NCI-H1436 (cell line): ENCODE measurements around the gene IMPACT.

Experiments used
- DNase-seq: peaks from one replicate; lab custom pipeline; 2025; lab: John Stamatoyannopoulos, UW

Gene IMPACT

DNA sequence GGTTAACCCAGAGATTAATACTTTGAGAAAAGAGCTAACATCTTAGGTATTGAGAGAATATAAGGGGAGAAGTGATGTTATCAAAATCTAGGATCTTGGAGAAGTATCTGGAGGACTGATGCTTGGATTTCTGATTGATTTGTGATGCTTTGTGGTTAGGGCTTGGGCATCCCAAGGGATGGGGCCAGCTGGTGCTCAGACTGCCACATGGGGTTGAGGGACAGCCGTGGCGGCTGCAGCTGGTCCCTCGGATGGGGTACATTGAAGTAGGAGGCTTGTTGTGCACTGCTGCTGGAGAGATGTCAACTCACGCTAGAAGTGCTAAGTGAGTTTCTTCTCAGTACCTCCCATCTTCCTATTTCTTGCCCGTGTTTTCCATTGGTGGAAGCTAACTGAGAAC, 56.4 kb downstream of the IMPACT start:
- no peak for DNase-seq

DNA sequence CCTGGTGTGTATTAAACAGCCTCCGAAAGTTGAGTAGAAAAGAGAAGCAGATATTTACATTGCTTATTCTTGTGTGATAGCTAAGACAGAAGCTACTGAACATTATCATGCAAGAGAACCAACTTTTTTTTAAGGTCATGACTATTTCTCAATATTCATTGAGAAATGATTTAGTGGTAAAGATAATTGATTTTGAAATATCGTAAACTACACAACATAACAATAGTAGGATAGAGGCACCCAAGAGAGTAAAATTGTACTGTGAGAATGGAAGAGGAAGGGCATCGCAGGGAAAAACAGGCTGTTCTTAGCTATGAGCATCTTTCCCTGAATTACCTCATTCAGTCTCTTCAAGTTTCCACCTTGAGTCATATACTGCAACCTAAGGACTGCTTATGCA, 59.2 kb downstream of the IMPACT start:
- DNase-seq = no peak

DNA sequence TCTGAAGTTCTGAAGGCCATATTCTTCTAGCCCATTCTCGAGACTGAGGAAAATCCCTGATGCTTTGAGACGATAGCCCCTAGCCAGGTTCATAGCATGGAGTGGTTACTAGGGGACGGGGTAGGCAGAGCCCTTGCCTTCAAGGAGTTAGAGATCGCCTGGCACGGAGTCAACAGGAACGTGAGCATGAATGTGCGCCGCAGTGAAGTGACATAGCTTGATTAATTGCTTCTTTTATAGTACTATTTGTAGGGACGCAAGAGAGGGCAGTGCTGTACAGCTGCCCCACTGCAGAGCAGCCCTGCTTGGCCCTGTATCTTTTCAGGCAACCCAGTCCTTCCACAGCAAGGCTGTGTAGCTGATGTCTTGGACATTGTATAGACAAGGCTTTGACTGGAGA, 60.2 kb downstream of the IMPACT start:
- no peak for DNase-seq

DNA sequence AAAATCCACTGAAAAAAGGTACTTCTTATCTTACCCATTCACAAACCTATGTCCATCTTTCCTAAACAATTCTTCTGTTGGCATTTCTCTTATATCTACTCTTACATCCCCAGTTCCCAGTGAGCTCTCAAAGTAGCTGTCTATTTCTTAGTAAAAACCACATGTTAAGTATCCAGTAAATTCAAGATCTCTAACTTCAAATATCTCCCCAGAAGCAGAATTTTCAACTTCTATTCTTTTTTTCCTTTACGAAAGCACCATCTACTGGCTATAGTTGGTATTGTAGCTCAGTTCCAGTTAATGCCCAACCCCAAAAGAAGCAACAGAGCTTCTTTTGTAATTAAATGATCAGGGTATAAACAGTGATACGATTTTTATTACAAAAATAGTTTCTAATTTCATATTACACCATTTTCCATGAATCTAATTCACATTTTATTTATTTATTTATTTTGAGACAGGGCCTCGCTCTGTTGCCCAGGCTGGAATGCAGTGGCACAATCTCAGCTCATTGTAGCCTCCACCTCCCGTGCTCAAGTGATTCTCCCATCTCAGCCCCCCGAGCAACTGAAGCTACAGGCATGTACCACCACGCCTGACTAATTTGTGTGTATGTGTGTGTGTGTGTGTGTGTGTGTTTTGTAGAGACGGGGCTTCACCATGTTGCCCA, 62.5 kb downstream of the IMPACT start:
- peak; percentile 29 for DNase-seq

DNA sequence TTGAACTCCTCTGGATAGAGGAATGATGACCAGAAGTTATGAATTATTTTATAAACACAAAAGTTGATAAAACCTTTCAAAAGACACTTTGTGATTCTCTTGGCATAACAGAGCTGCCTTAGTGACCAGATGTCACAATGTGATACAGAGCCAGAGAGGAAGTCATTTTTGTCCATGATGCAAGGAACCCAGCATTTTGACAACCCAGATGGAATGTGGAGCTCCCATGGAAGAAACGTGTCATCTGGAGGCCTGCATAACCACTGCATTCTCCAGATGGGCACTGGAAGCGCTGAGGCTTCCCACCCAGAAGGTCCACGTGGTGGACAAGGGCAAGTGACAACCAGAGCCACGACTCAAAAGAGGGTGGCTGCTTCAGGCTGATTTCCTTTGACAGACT, 64.1 kb downstream of the IMPACT start:
- DNase-seq = no peak

DNA sequence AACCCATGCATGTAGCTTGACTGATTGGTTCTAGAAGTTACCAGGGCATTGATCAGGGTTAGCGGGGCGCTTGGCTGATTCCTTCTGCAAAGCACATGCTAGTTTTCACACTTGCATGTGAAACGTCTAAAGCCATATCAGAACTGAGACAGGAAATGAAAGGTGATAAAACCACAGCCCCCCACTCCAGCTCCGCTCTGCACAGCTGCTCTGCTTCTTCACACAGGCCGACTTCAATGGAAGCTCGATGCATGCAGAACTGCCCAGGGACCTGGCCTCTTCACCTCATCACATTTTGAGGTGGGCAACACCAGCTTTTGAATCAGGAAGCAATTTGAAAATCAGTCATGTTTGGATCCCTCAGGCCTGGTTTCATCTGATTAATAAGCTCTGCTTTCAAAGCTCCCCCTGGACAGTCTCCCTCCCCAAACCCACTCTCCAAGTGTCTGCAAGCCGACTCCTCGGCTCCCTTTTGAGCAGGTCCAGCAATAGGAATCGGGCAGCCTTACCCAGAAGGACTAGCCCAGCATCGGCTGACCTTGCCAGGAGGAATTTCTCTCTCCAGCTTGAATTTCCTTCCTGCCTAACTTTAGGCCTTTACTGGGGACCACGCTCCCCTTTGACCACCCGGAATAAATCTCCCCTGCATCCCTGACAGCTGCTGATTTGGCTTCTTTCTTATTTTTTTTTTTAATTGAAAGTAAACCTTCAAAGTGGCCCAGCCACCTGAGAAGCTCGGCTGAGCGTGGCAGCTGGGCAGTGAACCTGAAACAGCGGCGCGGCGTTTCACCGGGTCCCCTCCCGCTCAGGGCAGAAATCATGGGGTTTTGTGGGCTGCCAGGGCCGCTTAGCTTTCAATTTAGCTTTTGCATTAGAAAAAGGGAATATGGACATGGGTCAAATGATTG, 65.7 kb downstream of the IMPACT start:
- DNase-seq = no peak

DNA sequence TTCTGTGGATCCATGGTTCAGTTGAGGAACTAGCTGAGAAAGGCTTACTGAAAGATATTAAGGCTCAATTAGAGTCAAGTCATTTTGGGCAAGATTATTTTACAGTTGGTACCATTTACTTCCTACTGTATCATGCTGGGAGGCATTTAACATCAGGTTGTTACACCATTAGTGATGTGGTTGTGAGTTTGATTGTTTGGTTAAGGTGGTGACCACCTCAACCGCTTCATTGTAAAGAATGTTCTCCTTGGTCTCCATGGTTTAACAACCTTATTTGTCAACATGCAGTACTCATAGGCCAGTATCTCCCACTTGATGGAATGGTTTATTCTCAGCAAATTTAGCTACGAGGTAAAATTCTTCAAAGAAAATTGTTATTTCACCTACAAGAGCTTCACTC, 68.1 kb downstream of the IMPACT start:
- no peak for DNase-seq

DNA sequence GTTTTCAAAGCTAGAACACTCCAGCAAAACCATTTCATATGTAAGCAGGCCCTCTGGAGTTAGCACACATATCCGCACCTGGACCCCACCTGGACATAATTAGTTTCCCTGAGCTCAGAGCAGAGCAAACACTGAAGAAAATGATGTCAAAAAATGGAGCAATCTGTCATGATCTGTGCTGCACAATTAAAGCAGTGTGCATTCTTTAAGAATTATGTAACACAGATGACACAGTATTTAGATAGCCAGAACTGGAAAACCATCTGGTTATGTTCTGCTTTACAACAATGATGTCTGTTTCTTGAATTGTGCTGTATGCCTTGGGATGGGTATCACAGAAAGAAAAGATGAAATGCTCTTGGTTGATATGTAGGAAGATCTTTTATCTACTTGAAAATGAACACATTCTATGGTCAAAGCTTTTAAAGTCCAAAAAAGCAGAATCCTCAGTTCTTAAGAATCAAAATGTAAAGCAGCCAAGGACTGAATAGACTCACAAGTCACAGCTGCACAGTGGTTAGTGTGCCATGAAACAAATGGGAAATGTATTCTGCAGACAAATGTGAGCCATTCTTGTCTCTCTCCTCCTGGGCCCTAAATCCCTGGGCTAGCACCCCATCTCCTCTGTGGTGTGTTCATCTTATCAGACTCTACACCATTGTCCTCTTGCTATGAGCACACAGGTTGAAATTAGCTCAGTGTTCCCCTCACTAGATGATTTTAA, 70.7 kb downstream of the IMPACT start:
- DNase-seq = no peak

DNA sequence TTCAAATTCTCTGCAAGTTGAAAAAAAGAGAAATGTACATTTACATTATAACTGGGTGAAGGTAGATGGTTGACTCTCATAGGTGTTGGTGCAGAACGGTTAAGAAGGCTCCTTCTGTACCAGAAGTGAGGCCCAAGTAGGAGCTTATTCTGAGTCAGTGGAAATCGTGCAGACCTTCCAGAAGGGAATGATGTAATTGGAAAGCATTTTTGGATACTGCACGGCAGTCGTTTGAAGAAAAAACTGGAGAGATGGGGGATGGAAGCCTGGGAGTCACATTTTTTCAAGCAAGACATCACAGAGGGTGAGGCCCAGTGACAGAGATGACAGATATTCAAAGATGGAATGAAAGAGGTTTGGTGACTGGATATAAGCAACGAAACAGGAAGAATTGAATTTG, 73.3 kb downstream of the IMPACT start:
- DNase-seq = no peak

DNA sequence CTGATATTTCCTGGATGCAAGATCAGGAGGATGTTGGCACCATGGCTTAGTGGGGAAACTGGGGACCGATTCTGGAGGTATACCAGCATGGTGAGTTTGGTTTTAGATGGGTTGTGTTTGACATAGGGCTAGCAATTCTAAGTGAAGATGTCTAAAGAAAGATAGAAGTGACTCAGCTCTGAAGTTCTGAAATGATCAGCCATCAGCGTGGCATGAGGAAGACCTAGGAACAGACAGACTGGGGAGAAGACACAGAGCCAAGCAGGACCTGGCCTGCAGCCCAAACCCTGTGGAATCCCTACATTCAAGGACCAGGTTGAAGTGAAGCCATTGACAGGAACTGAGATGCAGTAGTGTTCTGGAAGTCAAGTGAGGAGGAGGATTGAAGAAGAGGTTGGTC, 73.7 kb downstream of the IMPACT start:
- no peak for DNase-seq

DNA sequence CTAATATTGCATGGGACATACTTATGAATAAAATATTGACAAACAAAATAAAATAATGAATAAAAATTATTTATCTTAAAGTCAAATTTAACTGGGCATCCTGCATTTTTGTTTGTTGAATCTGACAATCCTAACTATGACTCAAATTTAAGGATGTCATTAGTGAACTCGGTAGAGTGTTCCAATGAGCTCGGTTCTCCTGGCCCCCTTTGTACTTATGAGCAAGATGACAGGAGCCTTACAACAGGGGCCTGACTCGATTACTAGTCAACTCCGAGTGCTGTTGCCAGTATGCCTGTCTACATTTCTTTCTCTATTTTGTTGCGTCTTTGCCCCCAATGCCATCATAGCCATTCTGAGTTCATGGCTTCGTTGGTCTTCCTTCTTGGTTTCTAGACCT, 74.3 kb downstream of the IMPACT start:
- no peak for DNase-seq

DNA sequence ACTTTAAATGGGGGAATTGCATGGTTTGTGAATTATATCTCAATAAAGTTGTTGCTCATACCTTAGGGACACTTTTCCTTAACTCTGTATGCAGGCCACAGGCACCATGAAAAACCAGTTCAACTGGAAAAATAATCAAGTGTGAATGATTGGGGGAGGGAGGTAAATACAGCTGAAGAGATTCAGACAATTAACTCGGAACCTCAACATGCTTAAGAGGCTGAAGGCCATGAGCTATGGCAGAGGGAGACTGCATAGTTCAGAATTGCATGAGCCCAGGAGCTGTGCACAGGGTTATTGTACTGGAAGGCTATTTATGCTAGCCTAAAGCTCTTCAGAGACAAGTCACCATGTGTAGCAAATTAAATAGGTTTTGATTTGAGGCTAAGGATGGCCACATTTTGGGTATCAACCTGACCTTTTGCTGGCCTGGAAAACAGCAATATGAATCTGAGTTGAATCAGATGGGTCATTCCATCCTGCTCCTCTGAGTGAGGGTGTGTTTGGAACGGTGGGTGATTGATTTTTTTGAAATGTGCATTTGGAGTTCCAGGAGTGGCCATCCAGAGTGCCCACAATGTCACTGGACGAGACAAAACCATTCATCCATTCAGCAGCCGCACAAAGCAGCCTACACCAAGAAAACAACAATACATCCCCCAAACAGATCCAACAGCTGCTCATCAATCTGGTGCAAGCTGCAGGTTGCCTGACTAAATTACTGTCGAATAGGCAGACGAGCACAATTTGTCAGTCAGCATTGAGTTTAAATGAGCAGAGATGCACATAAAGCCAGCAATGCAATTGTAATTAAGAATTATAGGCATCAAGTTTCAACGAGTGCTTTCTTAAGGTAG, 76.4 kb downstream of the IMPACT start:
- no peak for DNase-seq
